GM12878 (cell line): ENCODE data around the gene TJP1.

Experiments used
- ESRRA ChIP-seq: IDR thresholded peaks from 2 replicates; pipeline ENCODE4 v1.6.1; 2012; ENCODE audit warnings: mild to moderate bottlenecking, low read length, improper control_type of control experiment
- EZH2 ChIP-seq: IDR thresholded peaks from 2 replicates; pipeline ENCODE4 v1.6.1; 2012; ENCODE audit warnings: low read depth, mild to moderate bottlenecking, control low read depth, inconsistent platforms, low read length, borderline replicate concordance; ENCODE audit not compliant: control insufficient read depth
- POLR2AphosphoS5 ChIP-seq: IDR thresholded peaks from 2 replicates; pipeline ENCODE4 v1.6.1; 2011; ENCODE audit warnings: mild to moderate bottlenecking, low read length, inconsistent platforms

- TF ChIP-seq ESRRA (no peak), EZH2 (no peak), POLR2AphosphoS5 (no peak)
These were observed 37.9 kb upstream of the TJP1 start for GRCh38 chr15:29859973-29860715.
